Glutamatergic neuron (in vitro differentiated cells): ENCODE results near the gene TNFRSF14. TPM values are rescaled to one million over a fixed set of nuclear protein-coding genes. Genes with fewer than 3 reads are reported as not detected.
A peak's percentile ranks its signal among the peaks of the same experiment; 100 is the strongest.

Experiments used
- DNase-seq: peaks from one replicate; pipeline ENCODE4 v3.0.0; 2022
- H3K27ac Mint-ChIP-seq: one replicate; pipeline ENCODE4 v1.8.0; 2020; ENCODE audit warnings: mild to moderate bottlenecking, mixed read lengths, inconsistent platforms; ENCODE audit not compliant: unreplicated experiment
- H3K27me3 Mint-ChIP-seq: one replicate; pipeline ENCODE4 v1.8.0; 2020; ENCODE audit warnings: mild to moderate bottlenecking, moderate library complexity, mixed read lengths, inconsistent platforms; ENCODE audit not compliant: unreplicated experiment
- H3K36me3 Mint-ChIP-seq: one replicate; pipeline ENCODE4 v1.8.0; 2020; ENCODE audit warnings: mild to moderate bottlenecking, mixed read lengths, inconsistent platforms; ENCODE audit not compliant: unreplicated experiment
- H3K4me1 Mint-ChIP-seq: one replicate; pipeline ENCODE4 v1.8.0; 2020; ENCODE audit warnings: mild to moderate bottlenecking, low read depth, mixed read lengths, inconsistent platforms; ENCODE audit not compliant: unreplicated experiment
- H3K4me3 Mint-ChIP-seq: one replicate; pipeline ENCODE4 v1.8.0; 2020; ENCODE audit warnings: mild to moderate bottlenecking, mixed read lengths, inconsistent platforms; ENCODE audit not compliant: unreplicated experiment
- H3K9me3 Mint-ChIP-seq: one replicate; pipeline ENCODE4 v1.8.0; 2020; ENCODE audit warnings: mild to moderate bottlenecking, moderate library complexity, mixed read lengths, inconsistent platforms; ENCODE audit not compliant: unreplicated experiment
- total RNA-seq: library from RNA; stranded (reverse); fragmentation: NEBNext Ultra II Directional; extraction: Animal tissue kit (Norgen Biotek cat#: 25700); gene quantifications from one replicate; pipeline ENCODE4 v1.2.1, GENCODE V29; 2021; ENCODE audit not compliant: unreplicated experiment
- TF ChIP-seq, protein P1 (sequence below): fragments of 200-600 bp; sonication (generic); IDR thresholded peaks from one replicate; pipeline ENCODE4 v1.5.0; 2021; ENCODE audit not compliant: partially characterized antibody, unreplicated experiment

TNFRSF14 gene
- total RNA-seq, 1 donor from 2014 or later: 1.2 TPM

DNA sequence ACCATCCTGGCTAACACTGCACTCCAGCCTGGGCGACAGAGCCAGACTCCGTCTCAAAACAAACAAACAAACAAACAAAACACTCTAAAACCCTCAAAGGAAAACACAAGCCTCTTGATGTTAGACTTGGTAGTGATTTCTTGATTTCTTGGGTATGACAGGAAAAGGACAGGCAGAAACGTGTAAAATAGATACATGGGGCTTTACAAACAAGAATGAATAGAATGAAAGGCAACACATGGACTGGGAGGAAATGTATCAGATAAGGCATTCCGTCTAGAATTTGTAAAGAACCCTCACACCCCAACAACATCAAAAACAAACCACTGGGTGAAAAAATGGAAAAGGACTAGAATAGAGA, 22.6 kb downstream of the TNFRSF14 start:
- no peaks in the 10 kb centered on the region for H3K9me3 Mint-ChIP-seq
- peaks cover under 1% of the 10 kb centered on the region for H3K36me3 Mint-ChIP-seq
- H3K4me3 Mint-ChIP-seq: no peak overlapping the region
- peaks cover 2% of the 10 kb centered on the region for H3K27me3 Mint-ChIP-seq
- peaks cover 7% of the 10 kb centered on the region for H3K4me1 Mint-ChIP-seq
- no peak for DNase-seq
- TF ChIP-seq, protein P1, sequence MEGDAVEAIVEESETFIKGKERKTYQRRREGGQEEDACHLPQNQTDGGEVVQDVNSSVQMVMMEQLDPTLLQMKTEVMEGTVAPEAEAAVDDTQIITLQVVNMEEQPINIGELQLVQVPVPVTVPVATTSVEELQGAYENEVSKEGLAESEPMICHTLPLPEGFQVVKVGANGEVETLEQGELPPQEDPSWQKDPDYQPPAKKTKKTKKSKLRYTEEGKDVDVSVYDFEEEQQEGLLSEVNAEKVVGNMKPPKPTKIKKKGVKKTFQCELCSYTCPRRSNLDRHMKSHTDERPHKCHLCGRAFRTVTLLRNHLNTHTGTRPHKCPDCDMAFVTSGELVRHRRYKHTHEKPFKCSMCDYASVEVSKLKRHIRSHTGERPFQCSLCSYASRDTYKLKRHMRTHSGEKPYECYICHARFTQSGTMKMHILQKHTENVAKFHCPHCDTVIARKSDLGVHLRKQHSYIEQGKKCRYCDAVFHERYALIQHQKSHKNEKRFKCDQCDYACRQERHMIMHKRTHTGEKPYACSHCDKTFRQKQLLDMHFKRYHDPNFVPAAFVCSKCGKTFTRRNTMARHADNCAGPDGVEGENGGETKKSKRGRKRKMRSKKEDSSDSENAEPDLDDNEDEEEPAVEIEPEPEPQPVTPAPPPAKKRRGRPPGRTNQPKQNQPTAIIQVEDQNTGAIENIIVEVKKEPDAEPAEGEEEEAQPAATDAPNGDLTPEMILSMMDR: no peak
- no peak overlapping the region for H3K27ac Mint-ChIP-seq

DNA sequence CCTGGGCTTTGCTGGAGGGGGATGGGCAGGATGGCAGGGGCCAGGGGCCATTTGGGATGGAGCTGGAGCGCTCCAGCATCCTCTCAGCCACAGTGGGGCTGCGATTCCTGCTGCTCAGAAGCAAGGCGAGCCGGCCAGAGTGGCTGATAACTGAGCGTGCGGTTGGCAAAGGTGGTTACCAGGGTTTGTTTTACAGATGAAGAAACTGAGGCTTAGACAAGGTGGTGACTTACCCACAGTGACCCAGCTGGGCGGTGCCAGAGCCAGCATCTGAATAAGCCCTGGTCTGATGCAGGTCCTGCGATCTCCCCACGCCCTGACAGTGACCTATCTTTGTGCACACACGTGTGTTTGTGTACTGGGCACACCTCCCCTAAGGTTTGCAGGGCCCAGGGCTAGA, 24.5 kb downstream of the TNFRSF14 start:
- H3K4me1 Mint-ChIP-seq: peaks cover 19% of the 10 kb centered on the region
- H3K36me3 Mint-ChIP-seq: no peaks in the 10 kb centered on the region
- DNase-seq: peak; percentile 5
- peaks cover 2% of the 10 kb centered on the region for H3K27me3 Mint-ChIP-seq
- TF ChIP-seq, protein P1: no peak
- H3K9me3 Mint-ChIP-seq: peaks cover 1% of the 10 kb centered on the region
- no peak overlapping the region for H3K4me3 Mint-ChIP-seq
- no peak overlapping the region for H3K27ac Mint-ChIP-seq

DNA sequence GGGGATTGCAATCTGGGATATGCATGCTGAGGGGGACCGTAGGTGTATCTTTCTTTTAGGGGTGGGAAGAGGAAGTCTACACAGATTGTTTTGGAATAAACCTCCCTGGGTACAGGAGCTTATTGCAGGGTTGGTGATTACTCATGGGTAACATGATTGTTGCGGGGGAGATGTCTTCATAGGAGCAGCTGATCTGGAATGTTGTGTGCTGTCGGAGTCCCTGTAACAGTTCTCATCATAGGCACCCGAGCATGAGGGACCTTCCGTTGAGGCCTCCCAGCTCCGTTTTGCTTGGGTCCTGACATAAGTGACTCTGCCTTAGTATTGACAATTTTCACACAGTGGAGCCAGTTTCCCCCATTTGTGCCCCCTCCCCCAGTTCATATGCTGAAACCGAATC, 26.2 kb downstream of the TNFRSF14 start:
- TF ChIP-seq, protein P1: no peak
- DNase-seq: peak; percentile 2
- Mint-ChIP-seq H3K36me3 (no peaks in the 10 kb centered on the region), H3K9me3 (peaks cover 1% of the 10 kb centered on the region), H3K4me3 (no peak overlapping the region), H3K27ac (no peak overlapping the region), H3K4me1 (peaks cover 19% of the 10 kb centered on the region), H3K27me3 (no peaks in the 10 kb centered on the region)

DNA sequence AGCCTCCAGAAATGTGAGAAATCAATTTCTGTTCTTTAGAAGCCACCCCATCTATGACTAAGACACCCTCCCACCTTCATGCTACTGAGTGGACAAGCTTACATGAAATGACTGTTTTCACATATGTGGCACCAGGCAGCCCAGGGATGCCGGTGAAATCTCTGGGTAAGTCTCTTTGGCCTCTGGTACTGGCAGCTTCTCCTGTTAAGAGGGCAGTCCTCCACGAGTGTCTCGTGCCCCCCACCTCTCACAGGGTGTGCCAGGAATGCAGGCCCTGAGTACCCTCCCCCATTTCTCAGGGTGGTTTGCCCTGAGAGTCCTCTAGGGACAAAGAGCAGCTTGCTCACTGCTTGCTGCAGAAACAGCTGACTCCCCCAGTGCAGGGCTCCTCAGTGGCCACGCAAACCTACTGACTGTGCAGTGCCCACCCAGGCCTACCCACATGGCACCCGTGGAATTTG, 27.2 kb downstream of the TNFRSF14 start:
- Mint-ChIP-seq H3K4me1 (peaks cover 19% of the 10 kb centered on the region), H3K4me3 (no peak overlapping the region), H3K36me3 (no peaks in the 10 kb centered on the region), H3K27ac (no peak overlapping the region), H3K27me3 (no peaks in the 10 kb centered on the region), H3K9me3 (peaks cover 1% of the 10 kb centered on the region)
- TF ChIP-seq, protein P1: no peak
- DNase-seq: peak; percentile 11

DNA sequence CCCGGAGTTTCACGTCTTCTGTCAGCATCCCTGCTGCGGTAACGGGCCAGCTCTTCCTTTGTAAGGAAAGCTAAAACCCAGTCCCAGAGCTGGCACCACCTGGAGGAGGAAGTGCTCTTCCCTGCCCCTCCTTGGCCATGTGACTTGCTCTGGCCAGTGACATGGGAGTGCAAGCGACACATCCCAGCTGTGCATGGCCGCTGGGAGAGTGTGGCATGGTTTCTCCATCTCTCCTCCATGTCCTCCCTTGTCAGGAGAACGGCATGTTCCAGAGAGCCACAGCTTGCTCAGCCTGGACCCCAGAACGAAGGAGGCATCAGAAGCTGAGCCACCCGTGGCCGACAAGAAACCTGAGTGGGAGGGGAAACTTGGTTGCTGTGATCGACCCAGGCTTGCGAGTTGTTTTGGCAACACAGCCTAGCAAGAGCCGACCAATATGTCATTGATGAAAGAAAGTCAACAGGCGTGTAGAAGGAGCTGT, 27.7 kb downstream of the TNFRSF14 start:
- DNase-seq: peak; percentile 14
- Mint-ChIP-seq H3K36me3 (no peaks in the 10 kb centered on the region), H3K4me3 (peak overlapping the region; percentile 85), H3K27ac (no peak overlapping the region), H3K27me3 (no peaks in the 10 kb centered on the region), H3K9me3 (peaks cover 1% of the 10 kb centered on the region), H3K4me1 (peaks cover 19% of the 10 kb centered on the region)
- TF ChIP-seq, protein P1: no peak
